H1 (cell line): Measurements from ENCODE around the gene FLRT1. TPM values are rescaled to one million over a fixed set of nuclear protein-coding genes. Genes with fewer than 3 reads are reported as not detected.

Source experiments
- CTCF ChIA-PET: fragments of 300-600 bp; sonication (Branson Sonifier 250); formaldehyde crosslinking; loops from one replicate; lab custom pipeline; 2021; ENCODE audit not compliant: partially characterized antibody; lab: Charles Lee
- POLR2A ChIA-PET: fragments of 300-600 bp; sonication (Branson Sonifier 250); formaldehyde crosslinking; loops from one replicate; lab custom pipeline; 2021; ENCODE audit warnings: inconsistent platforms; ENCODE audit not compliant: partially characterized antibody; lab: Charles Lee
- DNase-seq, 2 experiments: peaks; one replicate each; pipeline versions ENCODE4 v3.0.0 to v3.0.0-alpha.2; 2010 to 2022; ENCODE audit warnings: low spot score in 2 of 2, low read depth in 1 of 2, mixed read lengths in 1 of 2
- FAIRE-seq: peaks from 2 replicates; lab custom pipeline; 2011; peaks lifted over from hg19 to GRCh38; lab: Jason Lieb, UNC
- H2AFZ ChIP-seq: 2 replicates; pipeline ENCODE4 v1.8.1; 2012; ENCODE audit warnings: low read length, inconsistent platforms
- H2AK5ac ChIP-seq: 2 replicates; pipeline ENCODE4 v1.6.1; 2013; ENCODE audit warnings: low read depth, low read length
- H2BK120ac ChIP-seq: replicated peaks from 2 replicates; pipeline ENCODE3; 2013; ENCODE audit warnings: low read depth, low read length, inconsistent platforms
- H2BK12ac ChIP-seq: 2 replicates; pipeline ENCODE4 v1.6.1; 2013; ENCODE audit warnings: low read depth, low read length
- H2BK15ac ChIP-seq: 2 replicates; pipeline ENCODE4 v1.6.1; 2013; ENCODE audit warnings: low read length
- H2BK20ac ChIP-seq: 2 replicates; pipeline ENCODE4 v1.6.1; 2013; ENCODE audit warnings: low read length
- H2BK5ac ChIP-seq: 2 replicates; pipeline ENCODE4 v1.6.1; 2013; ENCODE audit warnings: low read depth, low read length
- H3K14ac ChIP-seq: 2 replicates; pipeline ENCODE4 v1.6.1; 2013; ENCODE audit warnings: inconsistent platforms; ENCODE audit not compliant: insufficient read length
- H3K18ac ChIP-seq: 2 replicates; pipeline ENCODE4 v1.6.1; 2013; ENCODE audit warnings: low read length; ENCODE audit errors: extremely low read depth
- H3K23ac ChIP-seq: 2 replicates; pipeline ENCODE4 v1.6.1; 2013; ENCODE audit warnings: inconsistent platforms; ENCODE audit not compliant: insufficient read length
- H3K23me2 ChIP-seq: 2 replicates; pipeline ENCODE4 v1.6.1; 2013; ENCODE audit warnings: low read depth, low read length
- H3K27ac ChIP-seq: 2 replicates; pipeline ENCODE4 v1.6.1; 2011; ENCODE audit warnings: low read depth, low read length, inconsistent platforms
- H3K27me3 ChIP-seq, 4 experiments: replicated peaks in 1 of 4; 1 replicate in 1 of 4; 2 replicates in 3 of 4; pipeline versions ENCODE4 v1.6.1 to v1.8.1; 2011 to 2013; ENCODE audit warnings: low read length in 3 of 4, mild to moderate bottlenecking in 3 of 4, inconsistent platforms in 2 of 4, mixed read lengths in 2 of 4, moderate library complexity in 1 of 4; ENCODE audit not compliant: control insufficient read depth in 3 of 4, insufficient read depth in 3 of 4; ENCODE audit errors: extremely low read depth in 1 of 4
- H3K36me3 ChIP-seq, 4 experiments: 2 replicates each; pipeline versions ENCODE4 v1.6.1 to v1.8.1; 2011 to 2013; ENCODE audit warnings: mild to moderate bottlenecking in 4 of 4, low read length in 3 of 4, moderate library complexity in 2 of 4, control low read depth in 1 of 4, inconsistent platforms in 1 of 4; ENCODE audit not compliant: insufficient read depth in 4 of 4, control insufficient read depth in 2 of 4
- H3K4ac ChIP-seq: replicated peaks from 2 replicates; pipeline ENCODE3; 2013; ENCODE audit warnings: low read length, low read depth, mixed read lengths, inconsistent platforms; ENCODE audit not compliant: insufficient read length
- H3K4me1 ChIP-seq, 4 experiments: replicated peaks in 1 of 4; 1 replicate in 1 of 4; 2 replicates in 3 of 4; pipeline versions ENCODE4 v1.6.1 to v1.8.1; 2011 to 2013; ENCODE audit warnings: low read length in 3 of 4, inconsistent platforms in 2 of 4, mixed read lengths in 1 of 4; ENCODE audit not compliant: insufficient read depth in 4 of 4, control insufficient read depth in 3 of 4
- H3K4me2 ChIP-seq, 2 experiments: 2 replicates each; pipeline versions ENCODE4 v1.6.1 to v1.8.1; 2011 to 2013; ENCODE audit warnings: low read depth in 2 of 2, low read length in 2 of 2, control low read depth in 1 of 2, inconsistent platforms in 1 of 2, mild to moderate bottlenecking in 1 of 2; ENCODE audit not compliant: insufficient read depth in 1 of 2
- H3K4me3 ChIP-seq, 4 experiments: fragments of 200-600, 300-600 bp in 1 of 4; sonication (generic), shearing (Covaris generic), sonication (Bioruptor Twin) in 1 of 4; 2 replicates each; pipeline versions ENCODE4 v1.5.1 to v1.8.1; 2011 to 2016; ENCODE audit warnings: low read length in 4 of 4, low read depth in 3 of 4, control low read depth in 2 of 4, inconsistent platforms in 2 of 4, mild to moderate bottlenecking in 2 of 4, mixed read lengths in 1 of 4, moderate library complexity in 1 of 4; ENCODE audit not compliant: insufficient read depth in 2 of 4; ENCODE audit errors: extremely low read depth in 1 of 4
- H3K56ac ChIP-seq: replicated peaks from 2 replicates; pipeline ENCODE3; 2013; ENCODE audit warnings: low read depth, mild to moderate bottlenecking, mixed read lengths, low read length, inconsistent platforms; ENCODE audit not compliant: insufficient read length
- H3K79me1 ChIP-seq: 2 replicates; pipeline ENCODE4 v1.6.1; 2013; ENCODE audit warnings: low read depth, low read length, control low read depth
- H3K79me2 ChIP-seq, 2 experiments: 2 replicates each; pipeline versions ENCODE4 v1.6.1 to v1.8.1; 2012 to 2013; ENCODE audit warnings: low read length in 2 of 2, mild to moderate bottlenecking in 2 of 2, inconsistent platforms in 1 of 2; ENCODE audit not compliant: insufficient read depth in 2 of 2, control insufficient read depth in 1 of 2
- H3K9ac ChIP-seq, 4 experiments: replicated peaks in 1 of 4; 1 replicate in 1 of 4; 2 replicates in 3 of 4; pipeline versions ENCODE4 v1.6.1 to v1.8.1; 2011 to 2013; ENCODE audit warnings: low read depth in 3 of 4, low read length in 3 of 4, control low read depth in 2 of 4, mild to moderate bottlenecking in 2 of 4, moderate library complexity in 2 of 4, inconsistent platforms in 1 of 4; ENCODE audit errors: extremely low read depth in 1 of 4
- H3K9me3 ChIP-seq, 2 experiments: 2 replicates each; pipeline versions ENCODE4 v1.6.1 to v1.8.1; 2012 to 2013; ENCODE audit warnings: mild to moderate bottlenecking in 2 of 2, moderate library complexity in 2 of 2, control low read depth in 1 of 2, inconsistent platforms in 1 of 2, low read depth in 1 of 2, low read length in 1 of 2, mixed read lengths in 1 of 2; ENCODE audit not compliant: insufficient read depth in 2 of 2
- H4K20me1 ChIP-seq, 2 experiments: replicated peaks in 1 of 2; 2 replicates each; pipeline versions ENCODE3 to v1.8.1; 2011 to 2013; ENCODE audit warnings: inconsistent platforms in 2 of 2, low read length in 2 of 2, mild to moderate bottlenecking in 1 of 2; ENCODE audit not compliant: insufficient read depth in 2 of 2, control insufficient read depth in 1 of 2
- H4K5ac ChIP-seq: 2 replicates; pipeline ENCODE4 v1.6.1; 2013; ENCODE audit warnings: low read length, low read depth, mixed read lengths, inconsistent platforms; ENCODE audit not compliant: insufficient read length
- H4K8ac ChIP-seq: 2 replicates; pipeline ENCODE4 v1.8.0; 2013; ENCODE audit warnings: mild to moderate bottlenecking, moderate library complexity, low read length, inconsistent platforms; ENCODE audit not compliant: insufficient read depth; ENCODE audit errors: extremely low read depth
- H4K91ac ChIP-seq: replicated peaks from 2 replicates; pipeline ENCODE3; 2013; ENCODE audit warnings: low read length, mixed read lengths, inconsistent platforms; ENCODE audit not compliant: insufficient read length
- CREB1 ChIP-seq: IDR thresholded peaks from 2 replicates; pipeline ENCODE4 v1.6.1; 2012; ENCODE audit warnings: inconsistent platforms
- POU5F1 ChIP-seq: IDR thresholded peaks from 2 replicates; pipeline ENCODE4 v1.6.1; 2011; ENCODE audit warnings: low read depth, mild to moderate bottlenecking, low read length, moderate library complexity
- RNF2 ChIP-seq: fragments of 200-900, 300-1000 bp; sonication (generic); IDR thresholded peaks from 2 replicates; pipeline ENCODE4 v1.7.1; 2016; ENCODE audit warnings: borderline replicate concordance, low read depth, mild to moderate bottlenecking, antibody characterized with exemption, low read length; ENCODE audit not compliant: poor library complexity, severe bottlenecking; ENCODE audit errors: missing control alignments
- SP1 ChIP-seq: IDR thresholded peaks from 2 replicates; pipeline ENCODE4 v1.6.1; 2011; ENCODE audit warnings: low read depth, low read length
- WGBS, 2 experiments: shearing (Covaris generic) in 1 of 2; methylation state at CpG; one replicate each; pipeline versions ENCODE4 v1.1.6 to v1.1.7; 2013 to 2015; ENCODE audit warnings: low lambda C conversion rate in 2 of 2, mixed read lengths in 2 of 2, inconsistent platforms in 1 of 2, low coverage in 1 of 2, missing lambda C conversion rate in 1 of 2; ENCODE audit not compliant: insufficient replicate concordance in 2 of 2, insufficient coverage in 1 of 2, insufficient read length in 1 of 2; ENCODE audit errors: extremely low coverage in 1 of 2, missing lambda C conversion rate in 1 of 2; 5-methylcytosine and 5-hydroxymethylcytosine counted together
- polyA plus RNA-seq, 7 experiments: library from polyadenylated mRNA; depleted of rRNA in 3 of 7; stranded (reverse) in 5 of 7; unstranded in 2 of 7; fragments of >200 nt in 5 of 7; fragments of 200-250 nt in 2 of 7; gene quantifications; 1 replicate in 5 of 7; 2 replicates in 1 of 7; 4 replicates in 1 of 7; pipeline versions ENCODE4 v1.2.1 to v1.2.3, GENCODE V29; 2011 to 2013; ENCODE audit warnings: missing spikeins in 2 of 7, mixed read lengths in 2 of 7
- total RNA-seq: library from RNA; stranded (reverse); fragmentation: NEBNext Ultra II Directional; extraction: Animal tissue kit (Norgen Biotek cat#: 25700); gene quantifications from 2 replicates; pipeline ENCODE4 v1.2.1, GENCODE V29; 2021
- TF ChIP-seq, protein P1 (sequence below): IDR thresholded peaks from 2 replicates; pipeline ENCODE4 v1.6.1; 2012; ENCODE audit warnings: inconsistent platforms
- TF ChIP-seq, protein P2 (sequence below): IDR thresholded peaks from 2 replicates; pipeline ENCODE4 v1.6.1; 2011; ENCODE audit warnings: low read length, improper control_type of control experiment

FLRT1 gene
- total and polyA plus RNA-seq, 2 of the 8 experiments (the other 6 are each of a cell fraction or from before 2014, with no cell fraction given) = 0.14 to 0.28 TPM

- no peak overlapping the region for H3K18ac ChIP-seq
- no peak overlapping the region for H2BK5ac ChIP-seq
- no peak overlapping the region for H3K9ac ChIP-seq
- no peak overlapping the region for H3K14ac ChIP-seq
- no peak overlapping the region for H2BK120ac ChIP-seq
- H3K4me3 ChIP-seq = no peak overlapping the region
- H3K27me3 ChIP-seq = peaks cover 5 to 18% (median 13%) of the 10 kb centered on the region in 4 experiments; a peak in 6 of 7 replicates
- H2BK12ac ChIP-seq = no peak overlapping the region
- H3K4me1 ChIP-seq = peaks cover 2 to 23% (median 9%) of the 10 kb centered on the region in 4 experiments; a peak in 6 of 7 replicates
- no peak overlapping the region for H3K27ac ChIP-seq
- TF ChIP-seq, protein P1, sequence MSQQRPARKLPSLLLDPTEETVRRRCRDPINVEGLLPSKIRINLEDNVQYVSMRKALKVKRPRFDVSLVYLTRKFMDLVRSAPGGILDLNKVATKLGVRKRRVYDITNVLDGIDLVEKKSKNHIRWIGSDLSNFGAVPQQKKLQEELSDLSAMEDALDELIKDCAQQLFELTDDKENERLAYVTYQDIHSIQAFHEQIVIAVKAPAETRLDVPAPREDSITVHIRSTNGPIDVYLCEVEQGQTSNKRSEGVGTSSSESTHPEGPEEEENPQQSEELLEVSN = no peak
- TF ChIP-seq, protein P2, sequence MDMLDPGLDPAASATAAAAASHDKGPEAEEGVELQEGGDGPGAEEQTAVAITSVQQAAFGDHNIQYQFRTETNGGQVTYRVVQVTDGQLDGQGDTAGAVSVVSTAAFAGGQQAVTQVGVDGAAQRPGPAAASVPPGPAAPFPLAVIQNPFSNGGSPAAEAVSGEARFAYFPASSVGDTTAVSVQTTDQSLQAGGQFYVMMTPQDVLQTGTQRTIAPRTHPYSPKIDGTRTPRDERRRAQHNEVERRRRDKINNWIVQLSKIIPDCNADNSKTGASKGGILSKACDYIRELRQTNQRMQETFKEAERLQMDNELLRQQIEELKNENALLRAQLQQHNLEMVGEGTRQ = no peak
- TF ChIP-seq CREB1 = no peak
- no peak for TF ChIP-seq SP1
- no peak for TF ChIP-seq POU5F1
- no peak for TF ChIP-seq RNF2
- TF ChIP-seq, all 59 proteins: peak for 0
- no peak overlapping the region for H2AFZ ChIP-seq
- WGBS, 2 experiments = 93% methylated on average over 23 of the region's 27 CpGs; no CpG with 5 or more reads in 1 of the 2 experiments
- DNase-seq (no peak), FAIRE-seq (no peak)
- H4K91ac ChIP-seq = no peak overlapping the region
- H3K9me3 ChIP-seq = no peaks in the 10 kb centered on the region
- H3K23ac ChIP-seq = no peak overlapping the region
- H3K23me2 ChIP-seq = peaks cover 18% of the 10 kb centered on the region; the same call in 1 of the 2 replicates
- no peak overlapping the region for H2AK5ac ChIP-seq
- H3K36me3 ChIP-seq = peaks cover 7 to 24% (median 15%) of the 10 kb centered on the region in 4 experiments
- H4K8ac ChIP-seq = no peak overlapping the region; the same call in 1 of the 2 replicates
- POLR2A ChIA-PET = interaction anchor here (0.7 to 5.1 kb wide), 9 partner anchors 8 to 223 kb away, joined by 3 to 46 read pairs (median 4); partner anchors contain the start of genes COX8A and FERMT3
- H4K20me1 ChIP-seq = peaks cover 6 to 35% of the 10 kb centered on the region in 2 experiments
- no peak overlapping the region for H3K56ac ChIP-seq
- H3K79me1 ChIP-seq = peaks cover 13% of the 10 kb centered on the region
- H3K4ac ChIP-seq = no peak overlapping the region
- no peak overlapping the region for H2BK20ac ChIP-seq
- H2BK15ac ChIP-seq = no peak overlapping the region
- H4K5ac ChIP-seq = no peak overlapping the region
- CTCF ChIA-PET = interaction anchor here (0.7 to 6.8 kb wide), 6 partner anchors 11 to 153 kb away, joined by 3 to 171 read pairs (median 8); no protein-coding TSS in a partner anchor
- peaks cover 0 to 2% of the 10 kb centered on the region in 2 experiments; a peak in 1 of 4 replicates for H3K79me2 ChIP-seq
- no peak overlapping the region for H3K4me2 ChIP-seq
Measured at GRCh38 chr11:63997104-63997700, 38.5 kb upstream of the FLRT1 start.
